NT2/D1 (cell line): ENCODE data around the gene EIF2B4.
"Not testable (repeated sequence)": the region's sequence is repeated elsewhere in the genome, so short reads cannot be mapped to it uniquely, and the experiment has no call there.

Experiments
- DNase-seq: peaks from one replicate; pipeline ENCODE4 v3.0.0-alpha.2; 2011; ENCODE audit warnings: low read depth, low spot score
- H3K27me3 ChIP-seq: 2 replicates; pipeline ENCODE4 v1.6.0; 2011; ENCODE audit warnings: mild to moderate bottlenecking; ENCODE audit not compliant: insufficient read length, insufficient read depth
- H3K36me3 ChIP-seq: 2 replicates; pipeline ENCODE4 v1.6.1; 2011; ENCODE audit warnings: mild to moderate bottlenecking, low read length, mixed read lengths; ENCODE audit not compliant: insufficient read depth, insufficient read length
- H3K4me1 ChIP-seq: 2 replicates; pipeline ENCODE4 v1.5.1; 2011; ENCODE audit not compliant: insufficient read depth, insufficient read length
- H3K4me3 ChIP-seq: 2 replicates; pipeline ENCODE4 v1.5.1; 2011; ENCODE audit warnings: low read depth; ENCODE audit not compliant: insufficient read length
- H3K9ac ChIP-seq: 2 replicates; pipeline ENCODE4 v1.6.0; 2011; ENCODE audit warnings: low read depth; ENCODE audit not compliant: insufficient read length
- H3K9me3 ChIP-seq: 2 replicates; pipeline ENCODE4 v1.5.1; 2011; ENCODE audit warnings: mild to moderate bottlenecking, low read length; ENCODE audit not compliant: insufficient read depth
- SUZ12 ChIP-seq: IDR thresholded peaks from 2 replicates; pipeline ENCODE4 v1.6.1; 2011; ENCODE audit not compliant: insufficient read length, insufficient read depth; ENCODE audit errors: extremely low read depth
- YY1 ChIP-seq: IDR thresholded peaks from 2 replicates; pipeline ENCODE4 v1.6.1; 2011; ENCODE audit not compliant: insufficient read length, insufficient read depth
- ZNF274 ChIP-seq: IDR thresholded peaks from 2 replicates; pipeline ENCODE4 v1.6.1; 2011; ENCODE audit warnings: mild to moderate bottlenecking, low read depth, low read length

Gene EIF2B4

DNA sequence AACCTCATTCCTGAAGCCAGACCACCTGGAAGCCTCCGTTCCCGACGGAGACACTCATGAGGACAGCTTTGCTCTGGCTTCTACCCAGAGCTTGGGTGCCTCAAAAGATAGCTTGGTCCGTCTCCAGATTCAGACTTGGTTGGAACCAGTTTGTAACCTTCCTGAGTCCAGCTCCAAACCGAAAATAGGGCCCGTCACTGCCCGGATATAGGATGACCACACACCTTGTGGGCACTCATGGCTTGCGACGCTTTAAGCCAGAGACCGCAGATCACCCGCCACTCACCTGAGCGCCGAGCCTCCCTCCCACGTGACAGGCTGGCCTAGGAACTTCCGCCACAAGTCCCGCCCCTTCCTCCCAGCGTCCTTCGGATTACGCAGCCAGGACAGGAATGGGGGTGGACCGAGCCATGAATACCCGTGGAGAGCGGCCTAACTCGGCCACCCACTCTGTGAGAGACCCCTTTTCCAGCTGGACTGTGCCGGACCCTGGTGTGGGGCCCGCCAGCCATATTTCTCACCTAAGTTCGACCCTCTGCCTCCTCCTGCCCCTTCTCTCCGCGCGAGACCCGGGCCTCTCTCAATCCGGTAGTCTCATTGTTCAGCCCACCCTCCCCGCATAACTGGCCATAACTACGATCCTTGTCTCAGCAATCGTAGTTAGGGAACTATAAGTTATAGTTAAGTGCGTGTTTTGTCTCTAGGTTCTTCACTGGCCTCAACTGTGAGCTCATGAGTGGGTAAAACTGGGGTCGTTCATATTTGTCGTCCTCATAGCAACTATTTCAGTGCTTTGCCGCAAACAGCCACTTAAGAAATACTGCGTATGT lies 47.2 kb downstream of the EIF2B4 start, which contains the start of gene MPV17:
Gene MPV17 (minus strand): TSS at position 332 of the 830 bp plus-strand sequence. CDS start 580 bp downstream, outside the sequence.
- peak within 1 kb of the TSS; percentile 89 for H3K9ac ChIP-seq
- H3K4me3 ChIP-seq: peak within 1 kb of the TSS; percentile 88
- H3K9me3 ChIP-seq: no peaks in the 10 kb centered on the region
- H3K4me1 ChIP-seq: peaks cover 5% of the 10 kb centered on the region
- TF ChIP-seq ZNF274 (no peak), SUZ12 (no peak), YY1 (no peak)
- H3K36me3 ChIP-seq: peaks cover 30% of the 10 kb centered on the region
- peak; percentile 90 for DNase-seq
- H3K27me3 ChIP-seq: no peaks in the 10 kb centered on the region

GRCh38 chr2:27322301-27322765 lies 47.8 kb downstream of the EIF2B4 start:
- no peak for DNase-seq
- no peaks in the 10 kb centered on the region for H3K27me3 ChIP-seq
- TF ChIP-seq SUZ12 (no peak), ZNF274 (no peak), YY1 (no peak)
- H3K9ac ChIP-seq: peak overlapping the region; percentile 89
- no peaks in the 10 kb centered on the region for H3K9me3 ChIP-seq
- H3K36me3 ChIP-seq: peaks cover 31% of the 10 kb centered on the region
- H3K4me3 ChIP-seq: peak overlapping the region; percentile 88
- peaks cover 5% of the 10 kb centered on the region for H3K4me1 ChIP-seq

DNA sequence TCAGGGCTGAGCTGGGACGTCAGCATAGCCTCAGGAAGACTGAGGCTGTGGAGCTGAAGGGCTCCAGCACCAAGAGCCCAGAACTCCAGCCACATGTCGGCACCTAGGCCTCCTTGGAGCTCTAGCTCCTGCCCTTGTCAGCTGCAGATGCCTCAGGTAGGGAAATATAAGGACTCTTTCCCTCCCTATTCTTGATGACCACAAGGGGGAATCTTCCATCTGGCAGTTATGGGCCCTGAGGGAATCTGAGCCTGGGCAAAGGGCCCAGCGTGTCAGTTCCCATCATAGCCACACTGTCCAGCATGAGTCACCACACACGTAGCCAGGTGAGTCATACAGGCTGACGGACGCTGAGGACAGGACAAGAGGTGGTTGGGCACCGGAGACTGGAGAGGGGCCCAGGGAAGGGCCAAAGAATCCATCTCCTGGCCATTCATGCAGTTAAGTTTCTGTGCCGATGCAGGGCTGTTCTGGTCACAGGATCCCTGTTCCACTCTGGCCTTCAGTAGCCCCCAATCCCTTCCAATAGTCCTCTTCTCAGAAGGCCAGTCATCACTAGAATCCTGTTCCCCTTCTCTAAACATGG lies 49.1 kb downstream of the EIF2B4 start:
- H3K4me3 ChIP-seq: no peak overlapping the region
- H3K9me3 ChIP-seq: no peaks in the 10 kb centered on the region
- H3K27me3 ChIP-seq: no peaks in the 10 kb centered on the region
- H3K9ac ChIP-seq: peak overlapping the region; percentile 34
- peaks cover 29% of the 10 kb centered on the region for H3K36me3 ChIP-seq
- H3K4me1 ChIP-seq: peaks cover 5% of the 10 kb centered on the region
- no peak for DNase-seq
- TF ChIP-seq YY1: no peak

DNA sequence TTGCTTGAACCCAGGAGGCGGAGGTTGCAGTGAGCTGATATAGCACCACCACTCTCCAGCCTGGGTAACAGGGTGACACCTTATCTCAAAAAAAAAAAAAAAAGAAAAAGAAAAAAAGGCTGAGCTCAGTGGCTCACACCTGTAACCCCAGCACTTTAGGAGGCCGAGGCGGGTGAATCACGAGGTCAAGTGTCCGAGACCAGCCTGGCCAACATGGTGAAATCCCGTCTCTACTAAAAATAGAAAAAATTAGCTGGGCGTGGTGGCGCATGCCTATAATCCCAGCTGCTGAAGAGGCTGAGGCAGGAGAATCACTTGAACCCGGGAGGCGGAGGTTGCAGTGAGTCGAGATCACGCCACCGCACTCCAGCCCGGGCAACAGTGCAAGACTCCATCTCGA lies 50.3 kb downstream of the EIF2B4 start:
- not testable (repeated sequence) for DNase-seq, H3K4me3 ChIP-seq, H3K4me1 ChIP-seq, H3K27me3 ChIP-seq, H3K9me3 ChIP-seq, H3K9ac ChIP-seq
- H3K36me3 ChIP-seq: peaks cover 22% of the 10 kb centered on the region

DNA sequence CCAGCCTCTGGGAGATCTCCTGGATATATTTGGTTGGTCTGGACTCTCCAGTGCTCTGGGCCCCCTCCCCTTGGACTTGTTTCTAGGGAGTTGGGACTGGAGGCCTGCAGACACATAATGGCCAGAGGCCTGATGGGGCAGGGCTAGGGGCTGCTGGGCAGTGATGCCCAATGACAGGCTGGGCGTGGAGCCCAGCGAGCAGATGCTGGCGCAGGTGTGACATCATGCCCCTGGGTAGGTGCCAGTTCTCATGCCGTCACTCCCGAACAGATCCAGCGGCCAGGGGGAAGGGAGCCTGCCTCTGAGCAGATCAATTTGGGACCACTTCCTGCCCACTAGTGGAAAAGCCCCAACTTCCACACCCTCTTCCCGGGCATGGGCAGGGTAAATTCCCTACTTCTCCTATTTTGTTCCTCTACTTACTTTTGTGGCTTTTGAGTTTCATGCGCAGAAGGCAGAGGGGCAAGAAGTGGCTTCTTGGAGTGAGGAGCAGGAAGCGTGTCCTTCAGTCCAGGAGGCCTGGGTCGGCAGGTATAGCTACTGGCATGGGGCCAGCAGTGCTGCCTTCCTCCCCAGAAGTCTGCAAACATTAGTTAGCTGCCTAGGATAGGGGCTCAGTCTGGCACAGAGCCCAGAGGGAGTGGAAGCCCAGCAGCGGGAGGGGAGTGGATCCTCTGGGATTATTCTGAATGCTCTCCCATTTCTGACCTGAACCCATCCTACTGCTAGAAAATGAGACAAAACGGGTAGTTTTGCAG lies 53.3 kb downstream of the EIF2B4 start:
- DNase-seq: no peak
- Histone ChIP-seq H3K9me3 (no peaks in the 10 kb centered on the region), H3K4me3 (no peak overlapping the region), H3K27me3 (no peaks in the 10 kb centered on the region), H3K9ac (no peak overlapping the region), H3K4me1 (peaks cover 5% of the 10 kb centered on the region), H3K36me3 (peaks cover 30% of the 10 kb centered on the region)
- TF ChIP-seq YY1: no peak
- no peak for TF ChIP-seq SUZ12
- no peak for TF ChIP-seq ZNF274

DNA sequence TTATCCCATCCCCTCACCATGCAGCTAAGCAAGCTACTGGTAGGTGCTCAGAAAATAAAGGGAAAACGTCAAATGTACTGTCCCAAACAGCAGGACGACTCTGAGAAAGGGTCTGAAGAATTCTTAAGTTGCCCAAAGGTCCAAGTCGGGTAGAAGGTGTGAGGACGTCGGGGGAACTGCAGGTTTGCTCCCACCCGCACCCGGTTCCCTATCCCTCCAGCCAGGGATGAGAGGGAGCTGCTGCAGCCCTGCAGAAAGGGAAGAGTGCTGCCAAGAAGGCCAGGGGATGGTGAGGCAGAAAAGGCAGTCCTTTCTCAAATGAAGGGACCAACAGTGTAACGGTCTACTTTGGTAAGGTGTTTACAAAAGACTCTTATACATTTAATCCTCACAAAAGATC lies 55.0 kb downstream of the EIF2B4 start:
- Histone ChIP-seq H3K9me3 (no peaks in the 10 kb centered on the region), H3K9ac (no peak overlapping the region), H3K36me3 (peaks cover 37% of the 10 kb centered on the region), H3K4me3 (no peak overlapping the region), H3K27me3 (no peaks in the 10 kb centered on the region), H3K4me1 (no peaks in the 10 kb centered on the region)
- DNase-seq: no peak
- TF ChIP-seq ZNF274 (no peak), SUZ12 (no peak), YY1 (no peak)

DNA sequence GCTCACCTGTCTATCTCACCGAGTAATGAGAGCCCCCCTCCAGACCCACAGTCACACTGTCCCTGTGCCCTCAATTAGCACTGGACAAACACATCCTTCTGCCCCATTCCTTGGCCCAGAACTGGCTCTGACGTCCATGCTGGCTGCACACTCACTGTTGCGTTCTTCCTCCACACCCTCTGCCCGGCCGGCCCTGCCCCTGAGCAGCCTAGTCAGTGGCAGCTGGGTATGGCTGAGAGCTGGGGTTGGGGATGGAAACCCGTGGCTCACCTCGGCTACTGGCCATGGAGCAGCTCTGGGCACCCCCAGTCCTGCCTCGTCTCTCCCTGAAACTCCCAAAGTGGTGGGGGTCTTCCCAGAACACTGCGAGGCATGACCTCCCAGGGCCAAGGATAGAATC lies 55.4 kb downstream of the EIF2B4 start:
- DNase-seq: no peak
- no peak overlapping the region for H3K4me3 ChIP-seq
- H3K4me1 ChIP-seq: no peaks in the 10 kb centered on the region
- TF ChIP-seq YY1: no peak
- no peaks in the 10 kb centered on the region for H3K9me3 ChIP-seq
- no peak overlapping the region for H3K9ac ChIP-seq
- peaks cover 40% of the 10 kb centered on the region for H3K36me3 ChIP-seq
- H3K27me3 ChIP-seq: no peaks in the 10 kb centered on the region
